Sigmoid colon (tissue), 7 donors: ENCODE results near the gene AIG1. TPM values are rescaled to one million over a fixed set of nuclear protein-coding genes. Genes with fewer than 3 reads are reported as not detected.
"Not testable (repeated sequence)": the region's sequence is repeated elsewhere in the genome, so short reads cannot be mapped to it uniquely, and the experiment has no call there.

ENCODE experiments used
- DNase-seq: peaks from one replicate; pipeline ENCODE4 v3.0.0-alpha.2; 2019
- H3K27ac ChIP-seq, 4 donors: fragments of 200-600 bp; sonication (generic); one replicate each; pipeline ENCODE4 v1.5.1; 2016 to 2019; ENCODE audit warnings: mild to moderate bottlenecking in 1 of 4
- H3K27me3 ChIP-seq, 3 donors: fragments of 200-600 bp; sonication (generic); one replicate each; pipeline ENCODE4 v1.5.1; 2019; ENCODE audit warnings: mild to moderate bottlenecking in 1 of 3
- H3K36me3 ChIP-seq, 4 donors: fragments of 200-600 bp; sonication (generic); one replicate each; pipeline ENCODE4 v1.5.1; 2016 to 2019
- H3K4me1 ChIP-seq, 4 donors: fragments of 200-600 bp; sonication (generic); one replicate each; pipeline ENCODE4 v1.5.1; 2017 to 2019
- H3K4me3 ChIP-seq, 4 donors: fragments of 200-600 bp; sonication (generic); one replicate each; pipeline ENCODE4 v1.5.1; 2017 to 2019; ENCODE audit warnings: mild to moderate bottlenecking in 2 of 4, moderate library complexity in 1 of 4
- H3K9me3 ChIP-seq, 4 donors: fragments of 200-600 bp in 3 of 4; sonication (generic) in 3 of 4; one replicate each; pipeline versions ENCODE4 v1.5.1 to v1.6.1; 2013 to 2019
- EP300 ChIP-seq, 4 donors: sonication (generic); formaldehyde crosslinking; IDR thresholded peaks; one replicate each; pipeline ENCODE4 v1.6.1; 2017; ENCODE audit warnings: antibody characterized with exemption in 4 of 4
- POLR2A ChIP-seq, 2 donors: fragments of 450-650 bp; IDR thresholded peaks; one replicate each; pipeline ENCODE4 v1.6.1; 2016; ENCODE audit warnings: antibody characterized with exemption in 2 of 2, mild to moderate bottlenecking in 2 of 2, moderate library complexity in 2 of 2
- POLR2AphosphoS5 ChIP-seq, 4 donors: sonication (generic); formaldehyde crosslinking; IDR thresholded peaks; one replicate each; pipeline ENCODE4 v1.6.1; 2017; ENCODE audit warnings: antibody characterized with exemption in 4 of 4
- WGBS, 2 donors: extraction: QIAGEN DNeasy Blood & Tissue Kit; methylation state at CpG; one replicate each; pipeline ENCODE4 v1.1.7; 2013; 5-methylcytosine and 5-hydroxymethylcytosine counted together
- intact Hi-C: fragments of 100-400 bp; cut with DNase I; formaldehyde crosslinking; loops from one replicate; pipeline ENCODE4 v1.15.1; 2023
- polyA plus RNA-seq, 3 donors: library from polyadenylated mRNA; stranded (reverse); fragments of 200-250 nt; gene quantifications; one replicate each; pipeline ENCODE4 v1.2.3, GENCODE V29; 2013
- total RNA-seq, 4 donors: library from RNA; depleted of rRNA; stranded (reverse); fragments of >200 nt; gene quantifications; one replicate each; pipeline ENCODE4 v1.1.0, GENCODE V29; 2016
- TF ChIP-seq, protein P1 (sequence below), 4 experiments: fragments of 450-650 bp in 3 of 4; fragments of 200-600 bp in 1 of 4; IDR thresholded peaks; one replicate each; pipeline ENCODE4 v1.5.1; 2016 to 2019; ENCODE audit warnings: antibody characterized with exemption in 4 of 4, mild to moderate bottlenecking in 3 of 4, moderate library complexity in 2 of 4
- donor health status: healthy with polysubstance abuse.
- donor health status: Bipolar disorder and iron deficiency.
- donor health status: healthy.

The AIG1 gene
- total and polyA plus RNA-seq, 7 donors, result 10.9 to 30.7 (median 20.6) TPM

DNA sequence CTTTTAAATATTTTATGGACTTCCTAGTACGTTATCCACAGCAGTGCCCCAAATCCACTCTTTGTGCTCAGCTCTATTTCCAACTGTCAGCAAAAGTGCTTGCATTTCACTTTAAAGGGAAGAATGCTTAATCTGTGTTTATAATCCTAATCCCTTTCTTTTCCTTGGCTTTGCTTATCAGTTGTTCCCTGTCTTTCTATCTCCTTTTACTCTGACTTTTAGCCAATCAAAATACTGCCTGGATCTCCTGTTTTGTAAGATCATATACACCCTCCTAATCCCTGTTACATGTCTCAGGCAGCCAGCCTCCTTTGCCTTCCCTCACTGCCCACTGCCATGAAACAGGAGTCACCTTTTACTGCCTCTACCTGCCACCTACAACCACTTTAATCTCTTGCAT, 102.9 kb downstream of the AIG1 start:
- WGBS, 2 donors, result 90 to 95% methylated on average over 1 of the region's 1 CpG
- intact Hi-C loops, result no loop called here
- TF ChIP-seq, protein P1, sequence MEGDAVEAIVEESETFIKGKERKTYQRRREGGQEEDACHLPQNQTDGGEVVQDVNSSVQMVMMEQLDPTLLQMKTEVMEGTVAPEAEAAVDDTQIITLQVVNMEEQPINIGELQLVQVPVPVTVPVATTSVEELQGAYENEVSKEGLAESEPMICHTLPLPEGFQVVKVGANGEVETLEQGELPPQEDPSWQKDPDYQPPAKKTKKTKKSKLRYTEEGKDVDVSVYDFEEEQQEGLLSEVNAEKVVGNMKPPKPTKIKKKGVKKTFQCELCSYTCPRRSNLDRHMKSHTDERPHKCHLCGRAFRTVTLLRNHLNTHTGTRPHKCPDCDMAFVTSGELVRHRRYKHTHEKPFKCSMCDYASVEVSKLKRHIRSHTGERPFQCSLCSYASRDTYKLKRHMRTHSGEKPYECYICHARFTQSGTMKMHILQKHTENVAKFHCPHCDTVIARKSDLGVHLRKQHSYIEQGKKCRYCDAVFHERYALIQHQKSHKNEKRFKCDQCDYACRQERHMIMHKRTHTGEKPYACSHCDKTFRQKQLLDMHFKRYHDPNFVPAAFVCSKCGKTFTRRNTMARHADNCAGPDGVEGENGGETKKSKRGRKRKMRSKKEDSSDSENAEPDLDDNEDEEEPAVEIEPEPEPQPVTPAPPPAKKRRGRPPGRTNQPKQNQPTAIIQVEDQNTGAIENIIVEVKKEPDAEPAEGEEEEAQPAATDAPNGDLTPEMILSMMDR (IDR thresholded peaks at IDR 0.05), result no peak
- no peak for DNase-seq
- peaks cover 0 to 10% (median 0%) of the 10 kb centered on the region in 4 donors for H3K36me3 ChIP-seq
- no peak overlapping the region for H3K27ac ChIP-seq
- H3K4me1 ChIP-seq, result no peaks in the 10 kb centered on the region
- H3K9me3 ChIP-seq, result no peaks in the 10 kb centered on the region
- H3K27me3 ChIP-seq, result no peaks in the 10 kb centered on the region
- H3K4me3 ChIP-seq, result no peak overlapping the region

DNA sequence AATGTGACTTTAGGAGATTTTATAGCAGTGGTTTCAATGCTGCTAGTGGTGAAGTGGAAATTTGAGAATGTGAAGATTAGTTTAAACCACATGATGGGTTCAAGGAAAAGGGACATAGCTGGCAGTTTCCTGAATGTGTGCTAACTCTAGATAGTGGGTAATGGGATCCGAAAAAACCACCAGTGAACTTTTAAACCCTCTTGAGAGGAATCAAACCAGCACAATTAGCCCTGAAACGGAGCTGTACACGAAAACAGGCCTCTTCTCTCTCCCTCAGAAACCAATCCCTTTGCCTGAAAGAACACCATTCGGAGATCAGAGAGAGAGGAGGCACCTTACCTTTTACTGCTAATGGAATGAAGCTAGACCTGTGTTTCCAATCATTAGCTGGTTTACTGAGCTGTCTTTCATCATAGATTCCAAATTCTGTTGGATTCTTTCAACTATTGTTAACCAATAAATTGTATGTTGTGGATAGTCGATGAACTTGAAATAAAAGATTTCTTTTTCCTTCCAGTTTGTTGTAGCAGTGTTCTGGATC, 103.9 kb downstream of the AIG1 start:
- H3K9me3 ChIP-seq, result no peaks in the 10 kb centered on the region
- no peak overlapping the region for H3K4me3 ChIP-seq
- WGBS, 2 donors, result 67 to 88% methylated on average over 5 of the region's 5 CpGs
- no peaks in the 10 kb centered on the region for H3K27me3 ChIP-seq
- no peak for DNase-seq
- H3K36me3 ChIP-seq, result peaks cover 0 to 10% (median 0%) of the 10 kb centered on the region in 4 donors
- intact Hi-C loops, result no loop called here
- H3K27ac ChIP-seq, result no peak overlapping the region
- H3K4me1 ChIP-seq, result no peaks in the 10 kb centered on the region
- TF ChIP-seq POLR2AphosphoS5 (IDR thresholded peaks at IDR 0.05), result no peak
- TF ChIP-seq, protein P1 (IDR thresholded peaks at IDR 0.05), result no peak
- TF ChIP-seq POLR2A (IDR thresholded peaks at IDR 0.05), result no peak
- TF ChIP-seq EP300 (IDR thresholded peaks at IDR 0.05), result no peak

DNA sequence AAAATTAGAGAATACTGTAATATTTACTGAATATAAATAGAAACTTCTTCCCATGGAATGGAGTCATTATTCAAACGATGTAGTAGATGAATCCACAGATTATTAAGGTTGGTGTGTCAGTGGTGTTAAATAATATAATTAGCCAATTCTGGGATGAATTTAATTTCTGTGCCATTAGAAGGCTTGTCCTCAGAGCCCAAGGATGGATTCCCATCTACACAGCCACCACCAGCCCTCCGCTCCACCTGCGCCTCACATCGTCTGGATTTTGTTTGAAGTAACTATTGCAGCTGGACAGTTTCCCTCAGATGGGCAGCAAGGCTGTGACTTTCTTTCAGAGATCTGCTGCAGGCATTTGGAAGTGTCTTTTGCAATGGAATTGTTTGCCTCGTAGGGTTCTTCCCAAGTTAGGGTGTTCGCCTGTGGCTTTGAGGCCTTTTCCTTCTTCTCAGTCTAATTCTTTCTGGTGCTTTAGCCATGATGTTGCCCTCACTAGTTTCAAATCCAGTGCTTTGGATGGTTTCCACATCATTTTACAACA, 104.7 kb downstream of the AIG1 start:
- Histone ChIP-seq H3K36me3 (peaks cover 0 to 10% (median 0%) of the 10 kb centered on the region in 4 donors), H3K27ac (no peak overlapping the region), H3K4me1 (no peaks in the 10 kb centered on the region), H3K27me3 (no peaks in the 10 kb centered on the region), H3K9me3 (no peaks in the 10 kb centered on the region), H3K4me3 (no peak overlapping the region)
- intact Hi-C loops, result no loop called here
- DNase-seq, result no peak
- 95 to 96% methylated on average over 6 of the region's 6 CpGs for WGBS, 2 donors
- TF ChIP-seq POLR2AphosphoS5 (IDR thresholded peaks at IDR 0.05) (no peak), POLR2A (IDR thresholded peaks at IDR 0.05) (no peak), EP300 (IDR thresholded peaks at IDR 0.05) (no peak)
- TF ChIP-seq, protein P1 (IDR thresholded peaks at IDR 0.05), result no peak

DNA sequence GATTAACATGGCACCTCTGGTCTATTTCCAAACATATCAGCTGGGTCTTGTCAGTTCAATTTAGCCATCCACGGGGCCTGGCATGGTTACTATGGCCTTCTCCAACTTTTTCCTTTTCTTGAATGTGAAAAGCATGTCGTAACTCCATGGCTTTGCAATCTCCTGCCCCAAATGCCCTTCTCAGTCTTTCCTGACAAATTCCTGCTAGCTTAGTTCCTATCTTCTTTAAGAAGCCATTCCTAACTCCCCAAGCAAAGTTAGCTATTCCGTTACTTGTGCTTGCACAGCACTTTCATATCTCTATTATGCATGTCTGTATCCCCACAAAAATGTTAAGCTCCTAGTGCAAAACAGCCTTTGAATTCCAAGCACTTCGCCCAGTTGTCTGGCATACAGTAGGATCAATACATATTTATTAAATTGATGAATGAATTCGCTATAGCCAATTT, 105.6 kb downstream of the AIG1 start:
- Histone ChIP-seq H3K27me3 (no peaks in the 10 kb centered on the region), H3K4me1 (no peaks in the 10 kb centered on the region), H3K9me3 (no peaks in the 10 kb centered on the region), H3K27ac (no peak overlapping the region), H3K4me3 (no peak overlapping the region), H3K36me3 (peaks cover 0 to 10% (median 0%) of the 10 kb centered on the region in 4 donors)
- no peak for TF ChIP-seq POLR2AphosphoS5 (IDR thresholded peaks at IDR 0.05)
- TF ChIP-seq, protein P1 (IDR thresholded peaks at IDR 0.05), result no peak
- TF ChIP-seq EP300 (IDR thresholded peaks at IDR 0.05), result no peak
- no peak for TF ChIP-seq POLR2A (IDR thresholded peaks at IDR 0.05)
- WGBS, 2 donors, result 95 to 97% methylated on average over 5 of the region's 5 CpGs
- no peak for DNase-seq
- intact Hi-C loops, result no loop called here

DNA sequence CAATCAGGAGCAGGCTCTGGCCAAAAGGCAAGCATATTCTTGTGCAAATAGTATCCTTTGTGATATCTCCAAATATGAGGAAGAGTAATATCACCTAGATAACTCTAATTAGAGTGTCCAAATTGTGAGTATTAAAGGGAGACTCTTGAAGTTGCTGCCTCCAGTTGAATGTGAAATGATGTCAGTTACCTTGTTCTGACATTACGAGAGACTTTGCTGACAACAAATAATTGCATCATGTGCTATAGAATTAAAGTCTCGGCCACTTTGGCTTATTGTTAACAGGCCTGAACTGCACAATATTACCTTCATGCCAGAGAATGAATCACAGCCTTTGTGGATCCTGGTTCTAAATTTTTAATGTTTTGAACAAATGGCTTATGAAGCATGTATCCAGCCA, 106.5 kb downstream of the AIG1 start:
- no peaks in the 10 kb centered on the region for H3K27me3 ChIP-seq
- H3K4me3 ChIP-seq, result no peak overlapping the region
- no peak overlapping the region for H3K27ac ChIP-seq
- intact Hi-C loops, result no loop called here
- no peaks in the 10 kb centered on the region for H3K9me3 ChIP-seq
- 70 to 95% methylated on average over 2 of the region's 2 CpGs for WGBS, 2 donors
- TF ChIP-seq POLR2AphosphoS5 (IDR thresholded peaks at IDR 0.05) (no peak), POLR2A (IDR thresholded peaks at IDR 0.05) (no peak), EP300 (IDR thresholded peaks at IDR 0.05) (no peak)
- TF ChIP-seq, protein P1 (IDR thresholded peaks at IDR 0.05), result no peak
- no peaks in the 10 kb centered on the region for H3K4me1 ChIP-seq
- no peak for DNase-seq
- H3K36me3 ChIP-seq, result peaks cover 0 to 10% (median 0%) of the 10 kb centered on the region in 4 donors

DNA sequence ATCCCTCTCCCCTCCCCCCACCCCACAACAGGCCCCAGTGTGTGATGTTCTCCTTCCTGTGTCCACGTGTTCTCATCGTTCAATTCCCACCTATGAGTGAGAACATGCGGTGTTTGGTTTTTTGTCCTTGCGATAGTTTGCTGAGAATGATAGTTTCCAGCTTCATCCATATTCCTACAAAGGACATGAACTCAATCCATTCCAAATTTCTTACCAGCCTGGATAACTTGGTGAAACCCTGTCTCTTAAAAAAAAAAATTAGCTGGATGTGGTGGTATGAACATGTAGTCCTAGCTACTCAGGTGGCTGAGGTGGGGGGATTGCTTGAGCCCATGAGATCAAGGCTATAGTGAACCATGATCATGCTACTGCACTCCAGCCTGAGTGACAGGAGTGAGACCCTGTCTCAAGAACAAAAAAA, 107.7 kb downstream of the AIG1 start:
- H3K27me3 ChIP-seq, H3K4me1 ChIP-seq, H3K9me3 ChIP-seq, H3K4me3 ChIP-seq, intact Hi-C loops, H3K27ac ChIP-seq, DNase-seq: not testable (repeated sequence)
- 95 to 97% methylated on average over 4 of the region's 4 CpGs for WGBS, 2 donors
- H3K36me3 ChIP-seq, result peaks cover 0 to 10% (median 0%) of the 10 kb centered on the region in 4 donors
